Spleen (tissue), 7 donors: Measurements from ENCODE around the gene SERPINH1.

ENCODE experiments used
- POLR2A ChIP-seq, 3 donors: fragments of 450-650 bp; IDR thresholded peaks; one replicate each; pipeline ENCODE4 v1.5.1; 2017; ENCODE audit warnings: antibody characterized with exemption in 3 of 3, mild to moderate bottlenecking in 1 of 3
- TF ChIP-seq, protein P1 (sequence below), 11 experiments: fragments of 200-600 bp in 7 of 11; fragments of 450-650 bp in 4 of 11; sonication (generic) in 4 of 11; IDR thresholded peaks in 8 of 11; conservative IDR thresholded peaks in 3 of 11; 1 replicate in 7 of 11; 2 replicates in 4 of 11; pipeline versions ENCODE4 v1.4.0 to v1.8.0; 2016 to 2021; ENCODE audit warnings: antibody characterized with exemption in 11 of 11, inconsistent platforms in 4 of 11, mild to moderate bottlenecking in 1 of 11
- donor health status: DM: no; HTN: no; CAD: no; lungs with moderate emphysema.
- donor health status: DM: no; HTN: no; CAD: no.
- donor health status: DM: no; HTN: no; CAD: no.

DNA sequence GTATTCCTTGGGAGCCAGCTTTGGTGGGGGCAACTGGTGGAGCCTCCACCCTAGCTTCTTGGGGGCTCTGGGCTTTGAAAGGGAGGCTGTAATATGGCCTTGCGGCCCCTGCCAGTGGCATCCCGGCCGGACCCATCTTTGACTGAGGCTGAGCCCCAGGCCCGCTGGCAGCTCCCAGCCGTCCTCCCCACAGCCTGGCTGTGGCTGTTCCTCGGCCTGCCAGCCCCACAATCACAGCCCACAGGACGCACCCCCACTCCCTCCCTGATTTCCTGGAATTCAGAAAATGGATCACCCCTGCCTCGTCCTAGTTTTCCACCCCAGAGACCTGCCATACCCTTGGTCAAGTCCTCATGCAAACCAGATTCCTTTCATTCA is 23.2 kb downstream of the SERPINH1 start:
- TF ChIP-seq POLR2A (IDR thresholded peaks at IDR 0.05): no peak
- TF ChIP-seq, protein P1, sequence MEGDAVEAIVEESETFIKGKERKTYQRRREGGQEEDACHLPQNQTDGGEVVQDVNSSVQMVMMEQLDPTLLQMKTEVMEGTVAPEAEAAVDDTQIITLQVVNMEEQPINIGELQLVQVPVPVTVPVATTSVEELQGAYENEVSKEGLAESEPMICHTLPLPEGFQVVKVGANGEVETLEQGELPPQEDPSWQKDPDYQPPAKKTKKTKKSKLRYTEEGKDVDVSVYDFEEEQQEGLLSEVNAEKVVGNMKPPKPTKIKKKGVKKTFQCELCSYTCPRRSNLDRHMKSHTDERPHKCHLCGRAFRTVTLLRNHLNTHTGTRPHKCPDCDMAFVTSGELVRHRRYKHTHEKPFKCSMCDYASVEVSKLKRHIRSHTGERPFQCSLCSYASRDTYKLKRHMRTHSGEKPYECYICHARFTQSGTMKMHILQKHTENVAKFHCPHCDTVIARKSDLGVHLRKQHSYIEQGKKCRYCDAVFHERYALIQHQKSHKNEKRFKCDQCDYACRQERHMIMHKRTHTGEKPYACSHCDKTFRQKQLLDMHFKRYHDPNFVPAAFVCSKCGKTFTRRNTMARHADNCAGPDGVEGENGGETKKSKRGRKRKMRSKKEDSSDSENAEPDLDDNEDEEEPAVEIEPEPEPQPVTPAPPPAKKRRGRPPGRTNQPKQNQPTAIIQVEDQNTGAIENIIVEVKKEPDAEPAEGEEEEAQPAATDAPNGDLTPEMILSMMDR (IDR thresholded peaks at IDR 0.05 in 8 of 11, conservative IDR thresholded peaks at IDR 0.05 in 3 of 11): no peak
